Stimulated activated CD8-positive, alpha-beta memory T cell treated with anti-CD3 and anti-CD28 coated beads, Interleukin-2, amount 100 ng/mL, for 48 hours (primary cell): Measurements from ENCODE around the gene KIFC1.
"Not testable (repeated sequence)": the region's sequence is repeated elsewhere in the genome, so short reads cannot be mapped to it uniquely, and the experiment has no call there.

Source experiments
- DNase-seq, 2 donors: peaks; one replicate each; pipeline ENCODE4 v3.0.0-alpha.2; 2020; ENCODE audit warnings: low read depth in 2 of 2

The KIFC1 gene

GRCh38 chr6:33391278-33391921 is at the start of gene KIFC1:
Gene KIFC1 (plus strand): TSS chr6:33391823. CDS start chr6:33391986, 163 bp downstream.
- peak; percentile 98 to 99 for DNase-seq

GRCh38 chr6:33343606-33343952 is 48.0 kb upstream of the KIFC1 start:
- not testable (repeated sequence) for DNase-seq

GRCh38 chr6:33343953-33344611 is 47.5 kb upstream of the KIFC1 start:
- no peak for DNase-seq

GRCh38 chr6:33344701-33345697 is 46.6 kb upstream of the KIFC1 start:
- DNase-seq = peak in 1 of 2 donors; percentile 38

GRCh38 chr6:33346972-33347371 is 44.7 kb upstream of the KIFC1 start:
- not testable (repeated sequence) for DNase-seq

- no peak for DNase-seq
These were observed 43.8 kb upstream of the KIFC1 start for GRCh38 chr6:33347816-33348215.

- DNase-seq = not testable (repeated sequence)
These were observed 35.8 kb upstream of the KIFC1 start for GRCh38 chr6:33355860-33356259.

GRCh38 chr6:33356295-33356694 is 35.3 kb upstream of the KIFC1 start:
- DNase-seq = no peak

- DNase-seq = not testable (repeated sequence)
These were observed 34.3 kb upstream of the KIFC1 start for GRCh38 chr6:33357160-33357871.

- DNase-seq = no peak
These were observed 32.3 kb upstream of the KIFC1 start for GRCh38 chr6:33359331-33359730.

GRCh38 chr6:33363486-33363885 is 28.1 kb upstream of the KIFC1 start:
- DNase-seq = not testable (repeated sequence)

GRCh38 chr6:33364475-33365205 is 27.0 kb upstream of the KIFC1 start:
- DNase-seq = not testable (repeated sequence)

- DNase-seq = not testable (repeated sequence)
These were observed 26.2 kb upstream of the KIFC1 start for GRCh38 chr6:33365206-33365971.

GRCh38 chr6:33367009-33367714 is 24.5 kb upstream of the KIFC1 start:
- DNase-seq = no peak

GRCh38 chr6:33367715-33368025 is 24.0 kb upstream of the KIFC1 start:
- DNase-seq = not testable (repeated sequence)

GRCh38 chr6:33371901-33372300 is 19.7 kb upstream of the KIFC1 start:
- not testable (repeated sequence) for DNase-seq

- no peak for DNase-seq
These were observed 19.0 kb upstream of the KIFC1 start for GRCh38 chr6:33372526-33373123.

- DNase-seq = no peak
These were observed 17.4 kb upstream of the KIFC1 start for GRCh38 chr6:33373960-33374910.
